Activated CD8-positive, alpha-beta memory T cell treated with anti-CD3 and anti-CD28 coated beads, Interleukin-2, amount 50 U/mL, for 1 hour (primary cell): Measurements from ENCODE around the gene AJAP1.

Source experiments
- DNase-seq: peaks from one replicate; pipeline ENCODE4 v3.0.0-alpha.2; 2020; ENCODE audit errors: extremely low read depth

Gene AJAP1

DNA sequence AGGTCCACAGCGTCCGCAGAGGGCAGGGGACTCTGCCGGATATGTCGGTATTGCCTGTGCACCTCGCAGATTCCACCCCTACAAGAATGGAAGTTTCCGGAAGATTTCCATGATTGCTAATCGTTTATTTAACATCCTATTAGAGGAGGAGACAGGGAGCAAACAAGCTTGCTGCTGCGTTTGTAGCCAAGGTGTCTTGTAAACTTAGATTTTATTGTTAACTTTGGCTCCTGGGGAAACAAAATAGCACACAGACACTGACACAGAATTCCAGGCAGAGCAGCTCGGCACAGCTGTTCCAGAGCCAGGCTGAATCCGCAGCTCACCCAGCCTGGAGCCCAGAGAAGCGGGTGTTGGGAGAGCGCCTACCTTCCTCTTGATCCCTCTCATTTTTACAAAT lies 75.7 kb downstream of the AJAP1 start:
- DNase-seq = no peak

DNA sequence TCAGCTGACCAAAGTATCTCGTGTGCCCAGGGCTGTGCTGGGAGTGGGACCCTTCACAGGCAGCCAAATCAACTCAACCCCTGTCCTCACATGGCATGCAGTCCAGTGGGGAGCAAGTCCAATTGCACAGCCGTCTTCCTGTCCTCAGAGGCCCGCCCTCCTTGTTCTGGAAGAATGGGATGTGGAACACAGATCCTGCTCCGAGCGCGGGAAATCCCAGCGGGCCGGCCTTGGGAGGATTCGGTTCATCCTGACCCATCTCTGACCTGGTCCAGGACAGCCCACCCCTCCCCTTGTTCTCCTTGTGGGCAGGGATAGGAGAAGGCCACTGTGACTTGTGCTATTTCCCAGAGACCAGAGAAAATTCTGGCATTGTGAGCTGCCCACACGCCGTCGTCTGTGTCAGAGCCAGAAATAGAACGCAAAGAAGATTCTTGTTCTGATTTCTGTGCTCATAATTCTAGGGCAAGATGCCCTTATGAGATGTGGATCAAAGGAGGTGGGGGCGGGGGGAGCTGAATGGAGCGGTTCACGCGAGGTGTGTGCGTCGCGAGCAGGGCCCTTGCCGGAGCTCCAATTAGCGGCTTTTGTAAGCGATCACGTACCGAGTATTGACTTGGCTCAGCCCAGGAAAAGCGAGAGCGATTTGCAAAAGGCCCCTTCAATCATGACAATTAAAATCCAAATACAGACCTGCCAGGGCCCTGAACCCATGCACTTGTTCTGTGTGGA lies 79.2 kb downstream of the AJAP1 start:
- no peak for DNase-seq

GRCh38 chr1:4734219-4734618 lies 79.8 kb downstream of the AJAP1 start:
- DNase-seq = no peak

GRCh38 chr1:4734791-4735190 lies 80.4 kb downstream of the AJAP1 start:
- no peak for DNase-seq

- no peak for DNase-seq
Measured at GRCh38 chr1:4736254-4736653, 81.8 kb downstream of the AJAP1 start.

DNA sequence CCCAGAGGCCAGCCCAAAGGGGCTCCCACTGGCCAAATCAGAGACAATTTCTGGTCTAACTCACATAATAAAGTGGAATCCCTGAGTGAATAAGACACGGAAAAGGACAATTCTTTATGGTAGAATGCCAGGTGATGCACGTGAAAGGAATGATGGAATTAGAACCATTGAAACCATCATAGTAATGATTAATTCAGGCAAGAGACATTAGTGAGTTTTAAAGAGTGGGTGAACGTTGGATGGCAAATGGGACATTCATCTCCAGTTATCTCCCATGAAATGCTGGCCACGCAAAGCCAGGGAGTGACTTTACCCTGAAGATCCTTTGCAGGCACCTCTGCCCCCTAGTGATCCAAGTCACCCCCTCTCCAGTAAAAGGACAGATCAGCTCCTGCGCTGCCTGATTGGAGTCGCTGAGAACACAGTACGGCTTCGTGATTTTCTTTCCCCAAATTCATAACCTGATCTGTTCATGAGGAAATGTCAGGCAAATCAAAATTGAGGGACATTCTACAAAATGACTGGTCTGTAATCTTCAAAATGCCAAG lies 87.5 kb downstream of the AJAP1 start:
- no peak for DNase-seq

GRCh38 chr1:4743978-4744750 lies 89.8 kb downstream of the AJAP1 start:
- DNase-seq = no peak

DNA sequence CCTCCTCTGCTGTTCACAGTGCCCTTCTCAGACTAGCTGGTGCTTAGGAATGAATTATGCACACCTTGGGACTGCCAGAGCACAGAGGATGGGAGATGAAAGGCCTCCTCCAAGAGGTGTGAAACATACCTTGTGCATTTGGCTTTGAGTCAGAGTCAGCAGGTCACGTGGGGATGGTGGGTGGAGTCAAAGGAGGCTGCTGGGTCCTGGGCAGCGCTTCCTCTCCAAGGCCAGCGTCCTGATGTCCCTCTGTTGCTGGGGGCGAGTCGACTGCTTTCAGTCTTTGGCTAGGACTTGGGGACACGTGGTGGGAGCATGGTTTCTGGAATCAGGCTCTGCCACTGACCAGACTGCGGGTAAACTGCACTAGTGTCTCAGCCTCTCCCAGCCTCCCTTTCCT lies 91.2 kb downstream of the AJAP1 start:
- no peak for DNase-seq

- DNase-seq = no peak
Measured at GRCh38 chr1:4749406-4749805, 95.0 kb downstream of the AJAP1 start.

DNA sequence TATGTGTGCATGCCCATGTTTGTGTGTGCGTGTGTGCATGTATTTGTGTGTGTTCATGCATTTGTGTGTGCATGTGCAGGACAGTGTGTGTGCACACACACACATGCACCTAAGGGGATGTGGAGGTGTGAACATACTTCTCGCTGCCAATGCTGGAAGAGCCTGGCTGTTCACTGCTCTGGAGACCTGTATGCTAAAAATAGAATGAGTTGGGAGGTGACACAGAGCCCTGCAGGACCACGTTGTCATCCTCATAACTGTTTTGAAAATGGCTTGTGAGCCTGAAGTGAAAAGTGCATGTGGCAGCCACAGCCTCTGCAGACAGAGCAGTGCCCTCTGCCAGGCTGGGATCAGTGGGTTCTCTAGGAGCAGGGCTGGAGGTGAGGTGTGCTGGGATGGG lies 95.8 kb downstream of the AJAP1 start:
- no peak for DNase-seq

DNA sequence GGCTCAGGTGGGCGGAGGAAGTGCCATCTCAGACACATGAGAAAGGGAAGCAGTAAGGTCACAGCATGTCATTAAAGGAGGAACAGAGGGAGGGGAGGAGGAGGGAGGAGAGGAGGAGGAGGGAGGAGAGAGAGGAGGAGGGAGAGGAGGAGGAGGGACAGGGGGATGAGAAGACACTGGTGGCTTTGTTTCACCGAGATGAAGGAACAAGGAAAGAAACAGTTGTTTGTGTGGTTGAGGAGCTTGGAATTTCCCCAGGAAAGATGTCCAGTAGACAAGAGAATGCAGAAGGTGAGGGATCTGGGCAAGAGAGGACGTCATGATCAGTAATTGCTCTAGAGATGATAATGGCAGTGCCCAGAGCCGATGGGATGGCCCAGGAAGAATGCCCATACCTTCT lies 97.7 kb downstream of the AJAP1 start:
- DNase-seq = no peak

DNA sequence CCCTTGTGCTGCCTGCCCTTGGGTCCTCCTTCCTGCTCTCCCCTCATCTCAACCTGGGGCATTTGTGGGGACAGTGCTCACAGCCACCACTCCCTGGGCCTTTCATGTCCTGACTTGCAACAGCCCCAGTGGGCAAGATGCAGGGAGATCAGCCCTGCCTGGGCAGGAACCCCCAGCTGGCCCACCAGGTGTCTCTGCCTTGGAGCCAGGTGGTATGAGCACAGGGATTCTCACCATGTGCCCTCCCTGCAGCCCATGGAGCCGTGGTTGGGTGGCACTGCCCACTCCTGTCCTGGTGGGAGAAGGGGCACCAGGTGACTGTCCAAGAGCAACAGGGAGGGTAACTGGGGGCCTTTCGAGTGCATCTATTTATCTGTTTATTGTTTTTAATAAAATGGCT lies 100.4 kb downstream of the AJAP1 start:
- DNase-seq = no peak

DNA sequence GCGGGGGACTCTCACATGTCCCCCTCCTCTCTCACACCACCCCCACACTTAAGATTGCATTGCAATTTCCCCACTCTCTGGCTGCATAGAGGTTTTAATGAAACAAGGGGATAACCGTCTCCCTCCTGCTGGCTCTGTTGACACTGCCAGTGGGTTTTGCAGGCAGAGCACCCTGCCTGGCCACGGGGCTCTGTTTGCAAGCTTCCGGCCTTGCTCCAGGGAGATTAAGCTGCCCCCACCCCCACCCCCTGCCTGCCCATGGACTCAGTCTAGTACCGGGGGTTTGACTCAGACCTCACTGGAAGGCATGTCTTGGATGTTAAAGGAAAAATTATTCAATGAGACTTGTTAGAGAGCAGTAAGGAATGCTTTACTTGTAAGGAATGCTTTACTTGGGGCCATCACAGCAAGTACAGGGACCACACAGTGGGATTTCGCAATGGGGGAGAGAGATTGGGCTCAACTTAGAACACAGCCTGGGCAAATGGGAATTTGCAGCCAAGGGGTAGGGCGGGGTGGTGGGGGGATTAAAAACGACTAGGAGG lies 101.0 kb downstream of the AJAP1 start:
- no peak for DNase-seq

- DNase-seq = no peak
Measured at GRCh38 chr1:4755864-4756504, 101.6 kb downstream of the AJAP1 start.

DNA sequence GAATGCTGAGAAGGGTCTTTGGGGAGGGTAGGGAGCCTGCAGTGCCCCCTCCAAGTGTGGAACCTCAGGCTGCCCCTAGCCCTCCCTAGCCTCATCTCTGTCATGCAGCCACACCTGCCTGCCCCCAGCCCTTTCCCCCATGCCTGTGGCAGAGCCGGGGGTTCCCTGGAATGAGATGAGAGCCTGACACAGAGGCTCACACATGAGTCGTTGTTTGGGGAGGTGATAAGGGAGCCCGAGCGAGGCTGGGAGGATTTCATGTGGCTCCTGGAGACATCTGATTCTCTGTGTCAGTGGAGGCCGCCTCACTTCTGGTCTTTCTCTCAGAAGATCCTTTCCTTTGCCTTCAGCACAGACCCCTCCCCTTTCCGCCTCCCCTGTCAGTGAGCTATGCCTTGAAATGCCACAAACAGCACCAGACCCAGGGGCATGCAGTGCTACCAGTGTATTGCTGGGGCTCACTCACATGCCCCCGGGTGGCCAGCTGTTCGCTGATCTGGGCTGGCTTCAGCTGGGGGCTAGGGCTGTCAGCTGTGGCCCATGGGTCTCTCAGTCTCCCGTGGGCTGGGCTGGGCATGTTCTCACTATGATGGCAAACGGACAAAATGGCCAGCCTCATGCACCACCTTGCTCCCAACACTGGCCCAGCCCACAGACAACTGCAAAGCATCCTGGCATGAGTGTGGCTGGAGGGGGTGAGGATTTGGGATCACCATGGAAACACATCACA lies 102.6 kb downstream of the AJAP1 start:
- no peak for DNase-seq

- DNase-seq = no peak
Measured at GRCh38 chr1:4759671-4760070, 105.3 kb downstream of the AJAP1 start.

DNA sequence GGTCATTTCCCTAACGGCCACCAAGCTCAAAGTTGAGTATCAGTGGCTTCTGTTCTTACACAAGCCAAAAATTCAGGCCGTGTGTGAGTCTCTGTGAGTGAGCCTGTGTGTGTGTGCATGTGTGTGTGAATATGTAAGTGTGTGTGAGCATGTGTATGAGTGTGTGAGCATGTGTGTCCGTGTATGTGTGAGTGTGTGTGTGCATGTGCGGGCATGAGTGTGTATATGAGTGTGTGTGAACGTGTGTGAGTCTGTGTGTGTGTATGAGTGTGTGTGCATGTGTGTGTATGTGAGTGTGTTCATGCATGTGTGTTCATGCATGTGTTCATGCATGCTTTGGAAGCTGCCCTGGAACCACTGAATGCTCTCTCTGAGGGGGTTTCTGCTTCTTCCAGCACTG lies 105.7 kb downstream of the AJAP1 start:
- DNase-seq = no peak

DNA sequence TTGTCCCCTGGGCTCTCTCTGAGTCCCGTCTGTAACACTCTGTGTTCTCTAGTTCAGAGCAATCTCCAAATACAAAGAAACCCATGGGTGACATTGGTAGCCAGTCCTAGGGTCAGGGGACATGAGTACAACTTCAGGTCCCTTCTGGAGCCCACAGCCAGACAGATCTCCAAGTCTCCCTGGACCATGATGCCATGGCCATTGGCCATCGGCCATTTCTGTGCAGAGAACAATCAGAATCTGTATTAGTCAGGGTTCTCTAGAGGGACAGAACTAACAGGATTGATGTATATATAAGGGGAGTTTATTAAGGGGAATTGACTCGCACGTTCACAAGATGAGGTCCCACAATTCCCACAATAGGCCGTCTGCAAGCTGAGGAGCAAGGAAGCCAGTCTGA lies 106.9 kb downstream of the AJAP1 start:
- no peak for DNase-seq

DNA sequence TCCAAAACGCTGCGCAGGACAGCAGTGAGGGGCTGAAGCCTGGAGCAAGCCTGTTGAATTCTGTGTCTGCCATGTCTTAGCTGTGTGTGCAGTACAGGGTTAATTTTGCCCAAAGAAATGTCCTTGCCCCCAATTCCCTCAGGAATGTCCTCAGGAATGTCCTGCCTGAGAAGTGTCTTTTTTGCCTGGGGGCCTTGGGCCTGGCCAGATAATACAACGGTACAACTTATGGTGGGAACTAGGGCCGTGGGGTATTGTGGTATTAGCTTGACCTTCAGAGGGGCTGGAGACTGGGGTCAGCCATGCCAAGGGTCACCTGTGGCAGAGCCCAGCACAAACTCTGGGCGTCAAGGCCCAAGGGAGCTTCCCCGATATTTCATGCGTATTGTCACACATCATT lies 107.7 kb downstream of the AJAP1 start:
- DNase-seq = no peak

DNA sequence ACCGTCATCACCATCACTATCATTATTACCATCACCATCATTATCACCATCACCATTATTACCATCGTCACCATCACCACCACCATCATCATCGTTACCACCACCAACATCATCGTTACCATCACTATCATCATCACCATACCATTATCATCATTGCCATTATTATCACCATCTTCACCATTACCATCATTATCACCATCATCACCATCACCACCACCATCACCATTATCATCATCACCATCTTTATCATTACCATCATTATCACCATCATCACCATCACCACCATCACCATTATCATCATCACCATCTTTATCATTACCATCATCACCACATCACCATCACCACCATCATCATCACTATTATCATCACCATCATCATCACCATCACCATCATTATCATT lies 112.9 kb downstream of the AJAP1 start:
- DNase-seq = no peak

GRCh38 chr1:4768553-4768952 lies 114.1 kb downstream of the AJAP1 start:
- DNase-seq = no peak
